HEK293 (cell line): ENCODE data around the gene PLXNA2.

Source experiments
- CTCF ChIA-PET: fragments of 350-600 bp; formaldehyde crosslinking; extraction: SDS; loops from one replicate; lab custom pipeline; 2021; ENCODE audit warnings: antibody characterized with exemption; lab: Yijun Ruan, JAX
- POLR2A ChIA-PET: fragments of 300-600 bp; formaldehyde crosslinking; extraction: SDS; loops from one replicate; lab custom pipeline; 2020; ENCODE audit warnings: antibody characterized with exemption, inconsistent platforms; lab: Yijun Ruan, JAX
- H3K27ac ChIP-seq: fragments of 200-500 bp; sonication (Bioruptor generic); 2 replicates; pipeline ENCODE4 v1.5.1; 2014; ENCODE audit warnings: low read depth, low read length, control low read depth, inconsistent platforms; ENCODE audit errors: extremely low read depth
- H3K36me3 ChIP-seq, 2 experiments: fragments of 200-500 bp in 1 of 2; sonication (Bioruptor generic) in 1 of 2; 1 replicate in 1 of 2; 2 replicates in 1 of 2; pipeline ENCODE4 v1.5.1; 2014 to 2017; ENCODE audit warnings: inconsistent platforms in 2 of 2, low read length in 2 of 2; ENCODE audit not compliant: control insufficient read depth in 2 of 2, insufficient read depth in 1 of 2
- H3K4me1 ChIP-seq: fragments of 200-500 bp; sonication (Bioruptor generic); 2 replicates; pipeline ENCODE4 v1.5.1; 2014; ENCODE audit warnings: mild to moderate bottlenecking, low read length, inconsistent platforms; ENCODE audit not compliant: control insufficient read depth, insufficient read depth
- H3K4me3 ChIP-seq: 2 replicates; pipeline ENCODE4 v1.5.1; 2011; ENCODE audit warnings: low read depth, mild to moderate bottlenecking, control low read depth, low read length, moderate library complexity
- H3K9me3 ChIP-seq: fragments of 200-500 bp; sonication (Bioruptor generic); 2 replicates; pipeline ENCODE4 v1.5.1; 2014; ENCODE audit warnings: low read depth, low read length, inconsistent platforms; ENCODE audit not compliant: control insufficient read depth, insufficient read depth
- OSR2 ChIP-seq: fragments of 450-650 bp; formaldehyde crosslinking; IDR thresholded peaks from 2 replicates; pipeline ENCODE4 v1.5.1; 2016; ENCODE audit warnings: missing biosample characterization, missing genetic modification characterization
- ZFHX2 ChIP-seq: fragments of 450-650 bp; formaldehyde crosslinking; conservative IDR thresholded peaks from 2 replicates; pipeline ENCODE4 v1.5.1; 2016; ENCODE audit warnings: missing biosample characterization, missing genetic modification characterization
- ZNF174 ChIP-seq: fragments of 450-650 bp; formaldehyde crosslinking; IDR thresholded peaks from 2 replicates; pipeline ENCODE4 v1.5.0; 2017; ENCODE audit warnings: missing biosample characterization, mild to moderate bottlenecking, missing genetic modification characterization
- ZNF2 ChIP-seq: fragments of 450-650 bp; formaldehyde crosslinking; IDR thresholded peaks from 2 replicates; pipeline ENCODE4 v1.5.1; 2016; ENCODE audit warnings: missing biosample characterization, missing genetic modification characterization
- ZNF202 ChIP-seq: fragments of 450-650 bp; formaldehyde crosslinking; IDR thresholded peaks from 2 replicates; pipeline ENCODE4 v1.5.1; 2016; ENCODE audit warnings: missing biosample characterization, missing genetic modification characterization, borderline replicate concordance
- ZNF214 ChIP-seq: fragments of 450-650 bp; formaldehyde crosslinking; IDR thresholded peaks from 2 replicates; pipeline ENCODE4 v1.5.1; 2017; ENCODE audit warnings: missing biosample characterization, mild to moderate bottlenecking, missing genetic modification characterization, borderline replicate concordance
- ZNF37A ChIP-seq: fragments of 450-650 bp; IDR thresholded peaks from 2 replicates; pipeline ENCODE4 v1.5.1; 2018; ENCODE audit warnings: missing biosample characterization, missing genetic modification characterization
- ZNF391 ChIP-seq: fragments of 450-650 bp; formaldehyde crosslinking; IDR thresholded peaks from 2 replicates; pipeline ENCODE4 v1.5.1; 2016; ENCODE audit warnings: low read depth, missing biosample characterization, missing genetic modification characterization, borderline replicate concordance
- ZNF529 ChIP-seq: fragments of 450-650 bp; formaldehyde crosslinking; IDR thresholded peaks from 2 replicates; pipeline ENCODE4 v1.5.1; 2017; ENCODE audit warnings: missing genetic modification characterization, missing biosample characterization; ENCODE audit not compliant: insufficient replicate concordance
- ZNF548 ChIP-seq: fragments of 450-650 bp; formaldehyde crosslinking; IDR thresholded peaks from 2 replicates; pipeline ENCODE4 v1.5.1; 2016; ENCODE audit warnings: missing biosample characterization, missing genetic modification characterization
- ZNF654 ChIP-seq: fragments of 450-650 bp; formaldehyde crosslinking; IDR thresholded peaks from 2 replicates; pipeline ENCODE4 v1.5.1; 2016; ENCODE audit warnings: low read depth, missing biosample characterization, missing genetic modification characterization
- ZSCAN30 ChIP-seq: fragments of 450-650 bp; IDR thresholded peaks from 2 replicates; pipeline ENCODE4 v1.5.1; 2018; ENCODE audit warnings: missing biosample characterization, mild to moderate bottlenecking, missing genetic modification characterization, moderate library complexity
- ZXDB ChIP-seq: fragments of 450-650 bp; formaldehyde crosslinking; IDR thresholded peaks from 2 replicates; pipeline ENCODE4 v1.5.1; 2016; ENCODE audit warnings: missing biosample characterization, missing genetic modification characterization
- TF ChIP-seq, protein P1 (sequence below): fragments of 450-650 bp; formaldehyde crosslinking; IDR thresholded peaks from 2 replicates; pipeline ENCODE4 v1.5.1; 2016; ENCODE audit warnings: missing biosample characterization, missing genetic modification characterization, borderline replicate concordance
- TF ChIP-seq, protein P2 (sequence below): fragments of 450-650 bp; formaldehyde crosslinking; IDR thresholded peaks from 2 replicates; pipeline ENCODE4 v1.5.1; 2017; ENCODE audit warnings: missing biosample characterization, missing genetic modification characterization
- TF ChIP-seq, protein P3 (sequence below): fragments of 450-650 bp; formaldehyde crosslinking; IDR thresholded peaks from 2 replicates; pipeline ENCODE4 v1.5.1; 2016; ENCODE audit warnings: missing biosample characterization, missing genetic modification characterization
- TF ChIP-seq, protein P4 (sequence below): fragments of 450-650 bp; formaldehyde crosslinking; IDR thresholded peaks from 2 replicates; pipeline ENCODE4 v1.5.1; 2016; ENCODE audit warnings: missing biosample characterization, missing genetic modification characterization
- TF ChIP-seq, protein P5 (sequence below): fragments of 450-650 bp; formaldehyde crosslinking; IDR thresholded peaks from 2 replicates; pipeline ENCODE4 v1.5.1; 2016; ENCODE audit warnings: missing biosample characterization, missing genetic modification characterization

PLXNA2 gene

DNA sequence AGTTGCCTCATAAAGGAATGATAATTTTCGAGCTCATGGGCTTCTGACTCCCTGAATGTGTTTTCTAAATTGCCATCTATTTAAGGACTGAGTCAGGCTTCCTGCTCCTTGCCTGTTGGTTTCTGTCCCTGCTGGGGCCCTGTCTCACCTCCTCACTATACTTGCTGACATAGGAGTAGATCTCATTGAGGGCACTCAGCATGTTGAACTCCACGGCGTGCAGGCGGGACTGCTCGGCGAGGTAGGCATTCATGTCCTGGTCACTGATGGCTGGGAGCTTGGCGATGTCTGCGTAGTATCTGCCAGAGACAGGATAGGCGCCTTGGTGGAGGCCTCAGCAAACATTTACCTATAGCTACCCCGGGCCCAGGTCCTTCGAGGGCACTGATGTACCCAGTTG, 216.3 kb downstream of the PLXNA2 start:
- H3K36me3 ChIP-seq = peaks cover 0 to 39% of the 10 kb centered on the region in 2 experiments; a peak in 1 of 3 replicates
- no peak overlapping the region for H3K4me3 ChIP-seq
- TF ChIP-seq ZNF529 (no peak), ZNF548 (no peak), ZNF37A (tag by site-specific recombination) (no peak), ZNF391 (tag by site-specific recombination) (no peak), ZNF2 (tag by site-specific recombination) (no peak), ZNF214 (tag by site-specific recombination) (no peak), ZNF654 (no peak), ZXDB (tag by site-specific recombination) (no peak)
- TF ChIP-seq, protein P1, sequence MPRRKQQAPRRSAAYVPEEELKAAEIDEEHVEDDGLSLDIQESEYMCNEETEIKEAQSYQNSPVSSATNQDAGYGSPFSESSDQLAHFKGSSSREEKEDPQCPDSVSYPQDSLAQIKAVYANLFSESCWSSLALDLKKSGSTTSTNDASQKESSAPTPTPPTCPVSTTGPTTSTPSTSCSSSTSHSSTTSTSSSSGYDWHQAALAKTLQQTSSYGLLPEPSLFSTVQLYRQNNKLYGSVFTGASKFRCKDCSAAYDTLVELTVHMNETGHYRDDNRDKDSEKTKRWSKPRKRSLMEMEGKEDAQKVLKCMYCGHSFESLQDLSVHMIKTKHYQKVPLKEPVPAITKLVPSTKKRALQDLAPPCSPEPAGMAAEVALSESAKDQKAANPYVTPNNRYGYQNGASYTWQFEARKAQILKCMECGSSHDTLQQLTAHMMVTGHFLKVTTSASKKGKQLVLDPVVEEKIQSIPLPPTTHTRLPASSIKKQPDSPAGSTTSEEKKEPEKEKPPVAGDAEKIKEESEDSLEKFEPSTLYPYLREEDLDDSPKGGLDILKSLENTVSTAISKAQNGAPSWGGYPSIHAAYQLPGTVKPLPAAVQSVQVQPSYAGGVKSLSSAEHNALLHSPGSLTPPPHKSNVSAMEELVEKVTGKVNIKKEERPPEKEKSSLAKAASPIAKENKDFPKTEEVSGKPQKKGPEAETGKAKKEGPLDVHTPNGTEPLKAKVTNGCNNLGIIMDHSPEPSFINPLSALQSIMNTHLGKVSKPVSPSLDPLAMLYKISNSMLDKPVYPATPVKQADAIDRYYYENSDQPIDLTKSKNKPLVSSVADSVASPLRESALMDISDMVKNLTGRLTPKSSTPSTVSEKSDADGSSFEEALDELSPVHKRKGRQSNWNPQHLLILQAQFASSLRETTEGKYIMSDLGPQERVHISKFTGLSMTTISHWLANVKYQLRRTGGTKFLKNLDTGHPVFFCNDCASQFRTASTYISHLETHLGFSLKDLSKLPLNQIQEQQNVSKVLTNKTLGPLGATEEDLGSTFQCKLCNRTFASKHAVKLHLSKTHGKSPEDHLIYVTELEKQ (tag by site-specific recombination) = no peak
- TF ChIP-seq, all 188 proteins: peak for 0
- ChIA-PET POLR2A (no interaction called here), CTCF (interaction anchor here (0.6 to 9.6 kb wide), 3 partner anchors 104 to 558 kb away, joined by 3 to 98 read pairs (median 3); partner anchors contain the start of gene PLXNA2)
- no peaks in the 10 kb centered on the region for H3K4me1 ChIP-seq
- no peaks in the 10 kb centered on the region for H3K9me3 ChIP-seq
- H3K27ac ChIP-seq = no peak overlapping the region

DNA sequence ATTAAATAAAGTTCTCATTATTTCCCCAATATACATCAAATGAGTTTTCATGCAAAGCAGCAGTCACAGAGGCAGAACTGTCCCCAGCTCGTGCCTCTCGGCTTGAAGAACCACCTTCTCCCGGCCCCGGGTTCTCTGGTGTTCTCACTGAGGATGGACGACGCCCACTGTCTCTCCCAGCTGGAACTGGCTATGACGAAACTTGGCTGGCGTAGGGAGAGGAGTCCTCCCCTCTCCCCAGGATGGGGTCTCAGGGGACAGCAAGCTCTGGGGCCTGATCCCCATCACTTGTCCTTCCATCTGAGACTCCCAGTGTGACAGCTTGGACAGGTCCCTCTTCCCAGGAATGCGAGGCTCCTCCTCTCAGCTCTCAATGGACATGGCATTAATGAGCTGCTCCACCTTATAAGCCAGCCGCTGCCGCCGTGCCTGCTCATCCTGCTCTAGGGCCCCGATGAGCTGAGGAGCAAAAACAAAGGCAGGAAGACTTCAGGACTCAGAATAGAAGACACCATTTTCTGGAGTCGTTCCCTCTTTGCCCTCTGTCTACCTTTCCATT, 217.2 kb downstream of the PLXNA2 start:
- H3K4me3 ChIP-seq = no peak overlapping the region
- H3K4me1 ChIP-seq = no peaks in the 10 kb centered on the region
- H3K36me3 ChIP-seq = peaks cover 0 to 34% of the 10 kb centered on the region in 2 experiments; a peak in 1 of 3 replicates
- ChIA-PET POLR2A (no interaction called here), CTCF (interaction anchor here (0.8 to 9.6 kb wide), 5 partner anchors 105 to 1181 kb away, joined by 3 to 98 read pairs (median 6); partner anchors contain the start of gene PLXNA2)
- H3K9me3 ChIP-seq = no peaks in the 10 kb centered on the region
- H3K27ac ChIP-seq = no peak overlapping the region
- TF ChIP-seq, protein P2, sequence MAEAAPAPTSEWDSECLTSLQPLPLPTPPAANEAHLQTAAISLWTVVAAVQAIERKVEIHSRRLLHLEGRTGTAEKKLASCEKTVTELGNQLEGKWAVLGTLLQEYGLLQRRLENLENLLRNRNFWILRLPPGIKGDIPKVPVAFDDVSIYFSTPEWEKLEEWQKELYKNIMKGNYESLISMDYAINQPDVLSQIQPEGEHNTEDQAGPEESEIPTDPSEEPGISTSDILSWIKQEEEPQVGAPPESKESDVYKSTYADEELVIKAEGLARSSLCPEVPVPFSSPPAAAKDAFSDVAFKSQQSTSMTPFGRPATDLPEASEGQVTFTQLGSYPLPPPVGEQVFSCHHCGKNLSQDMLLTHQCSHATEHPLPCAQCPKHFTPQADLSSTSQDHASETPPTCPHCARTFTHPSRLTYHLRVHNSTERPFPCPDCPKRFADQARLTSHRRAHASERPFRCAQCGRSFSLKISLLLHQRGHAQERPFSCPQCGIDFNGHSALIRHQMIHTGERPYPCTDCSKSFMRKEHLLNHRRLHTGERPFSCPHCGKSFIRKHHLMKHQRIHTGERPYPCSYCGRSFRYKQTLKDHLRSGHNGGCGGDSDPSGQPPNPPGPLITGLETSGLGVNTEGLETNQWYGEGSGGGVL (tag by site-specific recombination) = no peak
- no peak for TF ChIP-seq ZSCAN30 (tag by site-specific recombination)
- TF ChIP-seq ZFHX2 = no peak
- TF ChIP-seq ZNF174 (tag by site-specific recombination) = no peak
- TF ChIP-seq, protein P3, sequence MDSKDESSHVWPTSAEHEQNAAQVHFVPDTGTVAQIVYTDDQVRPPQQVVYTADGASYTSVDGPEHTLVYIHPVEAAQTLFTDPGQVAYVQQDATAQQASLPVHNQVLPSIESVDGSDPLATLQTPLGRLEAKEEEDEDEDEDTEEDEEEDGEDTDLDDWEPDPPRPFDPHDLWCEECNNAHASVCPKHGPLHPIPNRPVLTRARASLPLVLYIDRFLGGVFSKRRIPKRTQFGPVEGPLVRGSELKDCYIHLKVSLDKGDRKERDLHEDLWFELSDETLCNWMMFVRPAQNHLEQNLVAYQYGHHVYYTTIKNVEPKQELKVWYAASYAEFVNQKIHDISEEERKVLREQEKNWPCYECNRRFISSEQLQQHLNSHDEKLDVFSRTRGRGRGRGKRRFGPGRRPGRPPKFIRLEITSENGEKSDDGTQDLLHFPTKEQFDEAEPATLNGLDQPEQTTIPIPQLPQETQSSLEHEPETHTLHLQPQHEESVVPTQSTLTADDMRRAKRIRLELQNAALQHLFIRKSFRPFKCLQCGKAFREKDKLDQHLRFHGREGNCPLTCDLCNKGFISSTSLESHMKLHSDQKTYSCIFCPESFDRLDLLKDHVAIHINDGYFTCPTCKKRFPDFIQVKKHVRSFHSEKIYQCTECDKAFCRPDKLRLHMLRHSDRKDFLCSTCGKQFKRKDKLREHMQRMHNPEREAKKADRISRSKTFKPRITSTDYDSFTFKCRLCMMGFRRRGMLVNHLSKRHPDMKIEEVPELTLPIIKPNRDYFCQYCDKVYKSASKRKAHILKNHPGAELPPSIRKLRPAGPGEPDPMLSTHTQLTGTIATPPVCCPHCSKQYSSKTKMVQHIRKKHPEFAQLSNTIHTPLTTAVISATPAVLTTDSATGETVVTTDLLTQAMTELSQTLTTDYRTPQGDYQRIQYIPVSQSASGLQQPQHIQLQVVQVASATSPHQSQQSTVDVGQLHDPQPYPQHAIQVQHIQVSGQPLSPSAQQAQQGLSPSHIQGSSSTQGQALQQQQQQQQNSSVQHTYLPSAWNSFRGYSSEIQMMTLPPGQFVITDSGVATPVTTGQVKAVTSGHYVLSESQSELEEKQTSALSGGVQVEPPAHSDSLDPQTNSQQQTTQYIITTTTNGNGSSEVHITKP = no peak
- TF ChIP-seq OSR2 (tag by site-specific recombination) = no peak
- TF ChIP-seq, protein P4, sequence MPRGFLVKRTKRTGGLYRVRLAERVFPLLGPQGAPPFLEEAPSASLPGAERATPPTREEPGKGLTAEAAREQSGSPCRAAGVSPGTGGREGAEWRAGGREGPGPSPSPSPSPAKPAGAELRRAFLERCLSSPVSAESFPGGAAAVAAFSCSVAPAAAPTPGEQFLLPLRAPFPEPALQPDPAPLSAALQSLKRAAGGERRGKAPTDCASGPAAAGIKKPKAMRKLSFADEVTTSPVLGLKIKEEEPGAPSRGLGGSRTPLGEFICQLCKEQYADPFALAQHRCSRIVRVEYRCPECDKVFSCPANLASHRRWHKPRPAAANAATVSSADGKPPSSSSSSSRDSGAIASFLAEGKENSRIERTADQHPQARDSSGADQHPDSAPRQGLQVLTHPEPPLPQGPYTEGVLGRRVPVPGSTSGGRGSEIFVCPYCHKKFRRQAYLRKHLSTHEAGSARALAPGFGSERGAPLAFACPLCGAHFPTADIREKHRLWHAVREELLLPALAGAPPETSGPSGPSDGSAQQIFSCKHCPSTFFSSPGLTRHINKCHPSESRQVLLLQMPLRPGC (tag by site-specific recombination) = no peak
- TF ChIP-seq ZNF202 (tag by site-specific recombination) = no peak
- TF ChIP-seq, protein P5, sequence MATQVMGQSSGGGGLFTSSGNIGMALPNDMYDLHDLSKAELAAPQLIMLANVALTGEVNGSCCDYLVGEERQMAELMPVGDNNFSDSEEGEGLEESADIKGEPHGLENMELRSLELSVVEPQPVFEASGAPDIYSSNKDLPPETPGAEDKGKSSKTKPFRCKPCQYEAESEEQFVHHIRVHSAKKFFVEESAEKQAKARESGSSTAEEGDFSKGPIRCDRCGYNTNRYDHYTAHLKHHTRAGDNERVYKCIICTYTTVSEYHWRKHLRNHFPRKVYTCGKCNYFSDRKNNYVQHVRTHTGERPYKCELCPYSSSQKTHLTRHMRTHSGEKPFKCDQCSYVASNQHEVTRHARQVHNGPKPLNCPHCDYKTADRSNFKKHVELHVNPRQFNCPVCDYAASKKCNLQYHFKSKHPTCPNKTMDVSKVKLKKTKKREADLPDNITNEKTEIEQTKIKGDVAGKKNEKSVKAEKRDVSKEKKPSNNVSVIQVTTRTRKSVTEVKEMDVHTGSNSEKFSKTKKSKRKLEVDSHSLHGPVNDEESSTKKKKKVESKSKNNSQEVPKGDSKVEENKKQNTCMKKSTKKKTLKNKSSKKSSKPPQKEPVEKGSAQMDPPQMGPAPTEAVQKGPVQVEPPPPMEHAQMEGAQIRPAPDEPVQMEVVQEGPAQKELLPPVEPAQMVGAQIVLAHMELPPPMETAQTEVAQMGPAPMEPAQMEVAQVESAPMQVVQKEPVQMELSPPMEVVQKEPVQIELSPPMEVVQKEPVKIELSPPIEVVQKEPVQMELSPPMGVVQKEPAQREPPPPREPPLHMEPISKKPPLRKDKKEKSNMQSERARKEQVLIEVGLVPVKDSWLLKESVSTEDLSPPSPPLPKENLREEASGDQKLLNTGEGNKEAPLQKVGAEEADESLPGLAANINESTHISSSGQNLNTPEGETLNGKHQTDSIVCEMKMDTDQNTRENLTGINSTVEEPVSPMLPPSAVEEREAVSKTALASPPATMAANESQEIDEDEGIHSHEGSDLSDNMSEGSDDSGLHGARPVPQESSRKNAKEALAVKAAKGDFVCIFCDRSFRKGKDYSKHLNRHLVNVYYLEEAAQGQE (tag by site-specific recombination) = no peak
